Stomach (tissue), 9 donors: ENCODE data around the gene CDKN2B-AS1. TPM values are rescaled to one million over a fixed set of nuclear protein-coding genes. Genes with fewer than 3 reads are reported as not detected.

Experiments
- DNase-seq, 2 donors: peaks; one replicate each; pipeline versions ENCODE4 v3.0.0 to v3.0.0-alpha.2; 2013 to 2019
- H3K27ac ChIP-seq, 5 donors: fragments of 200-600 bp in 4 of 5; sonication (generic) in 4 of 5; one replicate each; pipeline ENCODE4 v1.5.1; 2013 to 2019; ENCODE audit warnings: mild to moderate bottlenecking in 1 of 5, moderate library complexity in 1 of 5
- H3K27me3 ChIP-seq, 3 donors: fragments of 200-600 bp; sonication (generic); one replicate each; pipeline ENCODE4 v1.5.1; 2017 to 2019; ENCODE audit warnings: mixed run types in 1 of 3
- H3K36me3 ChIP-seq, 4 donors: fragments of 200-600 bp; sonication (generic); 1 replicate in 3 of 4; 2 replicates in 1 of 4; pipeline ENCODE4 v1.5.1; 2016 to 2019
- H3K4me1 ChIP-seq, 4 donors: fragments of 200-600 bp; sonication (generic); one replicate each; pipeline ENCODE4 v1.5.1; 2016 to 2019
- H3K4me3 ChIP-seq, 4 donors: fragments of 200-600 bp; sonication (generic) in 3 of 4; one replicate each; pipeline ENCODE4 v1.5.1; 2016 to 2019; ENCODE audit warnings: mild to moderate bottlenecking in 1 of 4
- H3K9me3 ChIP-seq, 4 donors: fragments of 200-600 bp; sonication (generic); one replicate each; pipeline ENCODE4 v1.5.1; 2016 to 2019
- EP300 ChIP-seq: sonication (generic); formaldehyde crosslinking; IDR thresholded peaks from one replicate; pipeline ENCODE4 v1.6.1; 2017; ENCODE audit warnings: antibody characterized with exemption
- POLR2A ChIP-seq, 4 donors: fragments of 450-650 bp; IDR thresholded peaks; one replicate each; pipeline ENCODE4 v1.6.1; 2016; ENCODE audit warnings: antibody characterized with exemption in 4 of 4, control low read depth in 2 of 4, mild to moderate bottlenecking in 1 of 4, moderate library complexity in 1 of 4
- POLR2AphosphoS5 ChIP-seq, 3 donors: sonication (generic); formaldehyde crosslinking; IDR thresholded peaks; one replicate each; pipeline ENCODE4 v1.6.1; 2016; ENCODE audit warnings: antibody characterized with exemption in 3 of 3
- WGBS, 5 donors: extraction: QIAGEN DNeasy Blood & Tissue Kit in 3 of 5; methylation state at CpG; one replicate each; pipeline versions ENCODE4 v1.1.5 to v1.1.7; 2013 to 2018; 5-methylcytosine and 5-hydroxymethylcytosine counted together
- intact Hi-C: fragments of 100-400 bp; cut with DNase I; formaldehyde crosslinking; loops from one replicate; pipeline ENCODE4 v1.15.1; 2023; ENCODE audit warnings: low total_unique reads
- polyA plus RNA-seq, 3 donors: library from polyadenylated mRNA; stranded (reverse); fragments of 200-250 nt; gene quantifications; one replicate each; pipeline ENCODE4 v1.2.3, GENCODE V29; 2013
- total RNA-seq, 5 donors: library from RNA; depleted of rRNA; stranded (reverse); fragments of >200 nt; gene quantifications; one replicate each; pipeline versions ENCODE4 v1.1.0 to v1.2.3, GENCODE V29; 2014 to 2016
- TF ChIP-seq, protein P1 (sequence below), 7 experiments: fragments of 450-650 bp in 4 of 7; fragments of 200-600 bp in 3 of 7; sonication (generic) in 3 of 7; IDR thresholded peaks; one replicate each; pipeline ENCODE4 v1.5.1; 2016 to 2019; ENCODE audit warnings: antibody characterized with exemption in 7 of 7, control low read depth in 2 of 7, mild to moderate bottlenecking in 1 of 7
- donor health status: healthy with polysubstance abuse.
- donor health status: Bipolar disorder and iron deficiency.
- donor health status: healthy.

CDKN2B-AS1 gene
- total and polyA plus RNA-seq, 8 donors = 0.48 to 1.6 (median 1.1) TPM; not detected in 3

DNA sequence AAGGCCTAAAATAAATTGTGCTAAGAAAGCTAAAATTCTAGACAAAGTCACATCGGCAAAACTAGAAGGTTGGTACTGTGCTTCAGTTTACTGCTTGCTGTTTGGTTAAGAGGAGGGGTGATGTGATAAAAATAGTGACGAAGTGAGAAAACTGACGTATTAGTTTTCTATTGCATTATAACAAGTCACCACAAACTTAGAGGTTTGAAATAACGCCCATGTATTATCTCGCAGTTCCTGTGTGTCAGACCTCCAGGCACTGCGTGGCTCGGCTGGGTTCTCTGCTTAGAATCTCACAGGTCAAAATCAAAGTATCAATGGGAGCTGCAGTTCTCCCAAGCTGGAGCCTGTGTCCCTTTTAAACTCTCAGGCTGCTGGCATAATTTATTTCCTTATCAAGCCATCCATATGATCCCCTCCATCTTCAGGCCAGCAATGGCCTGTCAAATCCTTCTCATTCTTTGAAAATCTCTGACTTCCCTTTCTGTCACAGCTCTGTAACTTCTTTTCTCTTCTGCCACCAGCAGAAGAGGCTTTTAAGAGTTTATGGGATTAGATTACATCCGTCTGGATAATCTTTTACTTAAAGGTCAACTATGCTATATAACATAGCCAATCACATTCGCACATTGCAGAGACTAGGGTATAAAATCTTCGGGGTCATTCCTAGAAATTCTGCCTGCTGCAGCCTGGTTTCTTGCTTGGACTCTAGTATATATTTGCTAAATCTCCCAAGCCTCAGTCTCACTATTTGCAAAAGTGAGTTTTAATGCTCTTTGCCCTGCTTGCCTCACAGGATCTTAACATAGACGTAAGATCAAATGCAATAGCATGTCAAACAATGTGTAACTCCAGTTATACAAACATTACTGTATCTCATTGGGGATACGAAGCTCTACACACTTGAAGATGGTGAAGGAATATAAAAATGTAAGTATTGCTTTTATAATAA is 118.6 kb downstream of the CDKN2B-AS1 start:
- Histone ChIP-seq H3K4me3 (no peak overlapping the region), H3K9me3 (no peaks in the 10 kb centered on the region), H3K4me1 (peaks cover 0 to 16% (median 8%) of the 10 kb centered on the region in 4 donors), H3K27me3 (no peaks in the 10 kb centered on the region), H3K27ac (peak overlapping the region in 1 of 5 donors; percentile 24), H3K36me3 (no peaks in the 10 kb centered on the region)
- no peak for TF ChIP-seq POLR2A (IDR thresholded peaks at IDR 0.05)
- TF ChIP-seq POLR2AphosphoS5 (IDR thresholded peaks at IDR 0.05) = no peak
- no peak for TF ChIP-seq EP300
- peak in 1 of 2 donors; percentile 62 for DNase-seq
- WGBS, 5 donors = 38 to 63% (median 58%) methylated on average over 12 of the region's 12 CpGs
- intact Hi-C loops = no loop called here

GRCh38 chr9:22114956-22115355 is 120.4 kb downstream of the CDKN2B-AS1 start:
- H3K27ac ChIP-seq = no peak overlapping the region
- H3K4me1 ChIP-seq = peaks cover 0 to 12% (median 8%) of the 10 kb centered on the region in 4 donors
- no peak overlapping the region for H3K4me3 ChIP-seq
- intact Hi-C loops = no loop called here
- H3K36me3 ChIP-seq = no peaks in the 10 kb centered on the region
- no peaks in the 10 kb centered on the region for H3K9me3 ChIP-seq
- DNase-seq = no peak
- no peak for TF ChIP-seq EP300
- no peak for TF ChIP-seq POLR2AphosphoS5 (IDR thresholded peaks at IDR 0.05)
- TF ChIP-seq, protein P1, sequence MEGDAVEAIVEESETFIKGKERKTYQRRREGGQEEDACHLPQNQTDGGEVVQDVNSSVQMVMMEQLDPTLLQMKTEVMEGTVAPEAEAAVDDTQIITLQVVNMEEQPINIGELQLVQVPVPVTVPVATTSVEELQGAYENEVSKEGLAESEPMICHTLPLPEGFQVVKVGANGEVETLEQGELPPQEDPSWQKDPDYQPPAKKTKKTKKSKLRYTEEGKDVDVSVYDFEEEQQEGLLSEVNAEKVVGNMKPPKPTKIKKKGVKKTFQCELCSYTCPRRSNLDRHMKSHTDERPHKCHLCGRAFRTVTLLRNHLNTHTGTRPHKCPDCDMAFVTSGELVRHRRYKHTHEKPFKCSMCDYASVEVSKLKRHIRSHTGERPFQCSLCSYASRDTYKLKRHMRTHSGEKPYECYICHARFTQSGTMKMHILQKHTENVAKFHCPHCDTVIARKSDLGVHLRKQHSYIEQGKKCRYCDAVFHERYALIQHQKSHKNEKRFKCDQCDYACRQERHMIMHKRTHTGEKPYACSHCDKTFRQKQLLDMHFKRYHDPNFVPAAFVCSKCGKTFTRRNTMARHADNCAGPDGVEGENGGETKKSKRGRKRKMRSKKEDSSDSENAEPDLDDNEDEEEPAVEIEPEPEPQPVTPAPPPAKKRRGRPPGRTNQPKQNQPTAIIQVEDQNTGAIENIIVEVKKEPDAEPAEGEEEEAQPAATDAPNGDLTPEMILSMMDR (IDR thresholded peaks at IDR 0.05) = no peak
- TF ChIP-seq POLR2A (IDR thresholded peaks at IDR 0.05) = no peak
- no peaks in the 10 kb centered on the region for H3K27me3 ChIP-seq

DNA sequence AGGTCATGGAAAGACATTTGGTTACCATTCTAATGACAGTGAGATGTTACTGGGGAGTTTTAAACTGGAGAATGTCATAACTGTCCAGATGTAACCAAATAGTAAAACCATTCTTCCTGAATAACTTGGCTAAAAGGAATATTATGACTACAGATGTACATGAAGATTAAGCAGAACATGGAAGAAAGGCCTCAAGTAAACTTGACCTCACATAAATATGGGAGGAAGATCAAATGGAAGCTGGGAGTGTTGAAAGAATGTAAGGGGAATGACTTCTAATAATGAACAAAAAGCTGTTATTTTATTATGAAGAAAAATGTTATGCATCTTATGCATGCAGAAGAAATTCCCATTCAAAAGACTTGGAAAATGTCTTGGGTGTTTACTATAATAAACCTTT is 122.2 kb downstream of the CDKN2B-AS1 start:
- DNase-seq = no peak
- no peaks in the 10 kb centered on the region for H3K27me3 ChIP-seq
- H3K27ac ChIP-seq = no peak overlapping the region
- peaks cover 0 to 12% (median 8%) of the 10 kb centered on the region in 4 donors for H3K4me1 ChIP-seq
- intact Hi-C loops = no loop called here
- H3K4me3 ChIP-seq = no peak overlapping the region
- no peak for TF ChIP-seq EP300
- no peak for TF ChIP-seq POLR2AphosphoS5 (IDR thresholded peaks at IDR 0.05)
- no peak for TF ChIP-seq POLR2A (IDR thresholded peaks at IDR 0.05)
- TF ChIP-seq, protein P1 (IDR thresholded peaks at IDR 0.05) = no peak
- no peaks in the 10 kb centered on the region for H3K9me3 ChIP-seq
- no peaks in the 10 kb centered on the region for H3K36me3 ChIP-seq

DNA sequence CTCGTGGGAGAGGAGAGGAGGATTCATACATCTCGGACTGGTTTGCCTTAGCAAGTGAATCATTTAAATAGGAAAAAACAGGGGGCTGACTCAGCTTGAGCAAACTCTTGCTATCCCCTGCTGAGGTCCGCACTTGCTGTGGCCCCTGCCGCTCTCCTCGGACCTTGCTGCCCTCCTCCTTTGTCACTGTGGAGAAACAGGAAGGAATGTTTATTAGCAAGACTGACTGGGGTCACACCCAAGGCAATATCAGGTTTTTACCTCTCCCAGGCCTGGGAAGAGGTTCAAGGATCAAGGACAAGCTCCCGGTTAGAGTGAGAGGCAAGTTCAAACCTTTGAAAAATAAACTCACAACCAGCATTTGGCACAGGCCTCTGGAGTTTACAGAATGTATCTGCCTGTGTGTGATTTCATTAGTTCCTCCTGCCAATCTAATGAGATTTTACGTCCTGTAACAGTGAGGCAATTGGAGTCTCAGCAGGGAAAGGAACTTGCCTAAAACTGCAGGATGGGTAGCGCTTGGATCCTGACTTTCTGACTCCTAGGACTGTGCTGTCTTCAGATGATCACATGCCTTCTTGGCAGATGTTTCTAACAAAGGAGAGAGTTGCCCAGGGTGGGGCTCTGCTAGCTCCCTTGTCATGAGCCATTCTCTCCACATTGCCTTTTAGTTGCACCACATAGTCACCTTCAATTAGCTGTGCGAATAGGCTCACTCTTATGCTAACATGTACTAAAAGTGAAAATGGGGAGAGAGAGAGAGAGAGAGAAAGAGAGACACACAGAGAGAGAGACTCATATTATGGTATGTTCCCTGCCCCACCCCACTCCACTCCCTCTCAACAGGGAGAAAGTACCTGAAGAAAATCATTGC is 123.2 kb downstream of the CDKN2B-AS1 start:
- Histone ChIP-seq H3K27ac (peak overlapping the region; percentile 17 to 75 (median 35)), H3K9me3 (peaks cover 0 to 3% (median under 1%) of the 10 kb centered on the region in 4 donors), H3K4me3 (no peak overlapping the region), H3K27me3 (no peaks in the 10 kb centered on the region), H3K36me3 (no peaks in the 10 kb centered on the region), H3K4me1 (peaks cover 0 to 12% (median 8%) of the 10 kb centered on the region in 4 donors)
- peak in 1 of 2 donors; percentile 66 for DNase-seq
- intact Hi-C loops = no loop called here
- peak in 2 of 3 donors; percentile 6 to 30 for TF ChIP-seq POLR2AphosphoS5 (IDR thresholded peaks at IDR 0.05)
- TF ChIP-seq, protein P1 (IDR thresholded peaks at IDR 0.05) = no peak
- TF ChIP-seq POLR2A (IDR thresholded peaks at IDR 0.05) = no peak
- TF ChIP-seq EP300 = no peak
- WGBS, 5 donors = 36 to 48% (median 43%) methylated on average over 9 of the region's 9 CpGs
